GM12878 (cell line): ENCODE results near the gene RASA1. TPM values are rescaled to one million over a fixed set of nuclear protein-coding genes. Genes with fewer than 3 reads are reported as not detected.

Source experiments
- ATAC-seq: fragments of 200-7000 bp; cut with Tn5 transposase; 3 replicates; pipeline ENCODE4 v1.9.1; 2020; ENCODE audit warnings: mild to moderate bottlenecking, moderate library complexity
- BruUV-seq: library from RNA; stranded (reverse); fragments of 400-500 nt; replicated peaks from 2 replicates; lab custom pipeline; 2021; lab: Mats Ljungman, UMichigan
- CTCF ChIA-PET: fragments of 300-600 bp; sonication (Branson Sonifier 250); formaldehyde crosslinking; extraction: SDS; loops from one replicate; lab custom pipeline; 2021; ENCODE audit warnings: inconsistent platforms; lab: Yijun Ruan, JAX
- POLR2A ChIA-PET: fragments of 350-600 bp; formaldehyde crosslinking; extraction: SDS; loops from one replicate; lab custom pipeline; 2021; ENCODE audit warnings: inconsistent platforms; lab: Charles Lee
- RAD21 ChIA-PET: fragments of 300-600 bp; sonication (Branson Sonifier 250); formaldehyde crosslinking; loops from one replicate; lab custom pipeline; 2023; ENCODE audit warnings: antibody characterized with exemption; ENCODE audit not compliant: unreplicated experiment; lab: Charles Lee
- SMC1A ChIA-PET: fragments of 300-600 bp; sonication (Branson Sonifier 250); formaldehyde crosslinking; loops from one replicate; lab custom pipeline; 2023; ENCODE audit not compliant: unreplicated experiment, uncharacterized antibody; lab: Charles Lee
- DNase-seq: peaks from one replicate; pipeline ENCODE4 v3.0.0-alpha.2; 2011; ENCODE audit warnings: low read depth, low spot score
- FAIRE-seq: peaks from 3 replicates; lab custom pipeline; 2011; peaks lifted over from hg19 to GRCh38; lab: Jason Lieb, UNC
- H2AFZ ChIP-seq: 2 replicates; pipeline ENCODE4 v1.6.0; 2011; ENCODE audit warnings: low read depth, low read length, control low read depth; ENCODE audit not compliant: control insufficient read depth
- H3K27ac ChIP-seq: 2 replicates; pipeline ENCODE4 v1.5.1; 2011; ENCODE audit warnings: control low read depth; ENCODE audit not compliant: control insufficient read depth, insufficient read depth
- H3K27me3 ChIP-seq, 2 experiments: replicated peaks in 1 of 2; 2 replicates each; pipeline versions ENCODE4 v1.6.0 to v1.6.1; 2011; ENCODE audit warnings: low read length in 1 of 2; ENCODE audit not compliant: control insufficient read depth in 2 of 2, insufficient read depth in 2 of 2
- H3K36me3 ChIP-seq, 2 experiments: 2 replicates each; pipeline ENCODE4 v1.5.1; 2011; ENCODE audit warnings: low read length in 1 of 2; ENCODE audit not compliant: control insufficient read depth in 2 of 2, insufficient read depth in 2 of 2
- H3K4me1 ChIP-seq: 2 replicates; pipeline ENCODE4 v1.6.1; 2011; ENCODE audit warnings: mild to moderate bottlenecking, low read length, moderate library complexity, mixed read lengths; ENCODE audit not compliant: control insufficient read depth, insufficient read depth
- H3K4me2 ChIP-seq: 2 replicates; pipeline ENCODE4 v1.6.0; 2011; ENCODE audit warnings: control low read depth; ENCODE audit not compliant: control insufficient read depth, insufficient read depth
- H3K4me3 ChIP-seq: fragments of 200-600 bp; sonication (generic); 2 replicates; pipeline ENCODE4 v1.5.1; 2016
- H3K79me2 ChIP-seq: 2 replicates; pipeline ENCODE4 v1.6.0; 2011; ENCODE audit warnings: low read length; ENCODE audit not compliant: control insufficient read depth, insufficient read depth
- H3K9ac ChIP-seq: 2 replicates; pipeline ENCODE4 v1.8.0; 2011; ENCODE audit warnings: low read length, control low read depth, mixed read lengths; ENCODE audit not compliant: control insufficient read depth, insufficient read depth
- H3K9me3 ChIP-seq: replicated peaks from 3 replicates; pipeline ENCODE4 v1.5.1; 2011; ENCODE audit warnings: mild to moderate bottlenecking, low read length; ENCODE audit not compliant: control insufficient read depth, insufficient read depth
- H4K20me1 ChIP-seq: 2 replicates; pipeline ENCODE4 v1.6.0; 2011; ENCODE audit not compliant: control insufficient read depth, insufficient read depth
- ASH2L ChIP-seq: fragments of 300-600, 200-600 bp; sonication (generic); IDR thresholded peaks from 2 replicates; pipeline ENCODE4 v1.6.1; 2017; ENCODE audit warnings: low read depth, mild to moderate bottlenecking, borderline replicate concordance
- CBX3 ChIP-seq: fragments of 200-600 bp; sonication (generic); IDR thresholded peaks from 2 replicates; pipeline ENCODE4 v1.6.1; 2016; ENCODE audit warnings: low read depth, borderline replicate concordance
- EED ChIP-seq: sonication (generic); IDR thresholded peaks from 2 replicates; pipeline ENCODE4 v1.6.1; 2016; ENCODE audit warnings: antibody characterized with exemption, low read depth
- FOXM1 ChIP-seq: IDR thresholded peaks from 2 replicates; pipeline ENCODE4 v1.6.1; 2012; ENCODE audit warnings: low read depth, mild to moderate bottlenecking, inconsistent platforms, low read length, moderate library complexity
- IRF3 ChIP-seq: fragments of 450-650 bp; IDR thresholded peaks from 2 replicates; pipeline ENCODE4 v1.6.1; 2014; ENCODE audit warnings: mild to moderate bottlenecking
- JUND ChIP-seq: IDR thresholded peaks from 2 replicates; pipeline ENCODE4 v1.6.1; 2012; ENCODE audit warnings: low read depth, mild to moderate bottlenecking, low read length, improper control_type of control experiment, moderate library complexity
- KAT2A ChIP-seq: conservative IDR thresholded peaks from 2 replicates; pipeline ENCODE4 v1.6.1; 2011; ENCODE audit warnings: low read depth, low read length; ENCODE audit not compliant: control insufficient read depth
- POLR2A ChIP-seq: IDR thresholded peaks from 2 replicates; pipeline ENCODE4 v1.6.1; 2011; ENCODE audit warnings: low read depth, mild to moderate bottlenecking, low read length
- POLR2AphosphoS2 ChIP-seq: IDR thresholded peaks from 2 replicates; pipeline ENCODE4 v1.6.1; 2011; ENCODE audit warnings: low read depth, mild to moderate bottlenecking, low read length, improper control_type of control experiment, moderate library complexity
- RAD21 ChIP-seq: IDR thresholded peaks from 2 replicates; pipeline ENCODE4 v1.6.1; 2011; ENCODE audit warnings: mild to moderate bottlenecking, low read depth, low read length, moderate library complexity; ENCODE audit not compliant: insufficient read depth
- RELA ChIP-seq: fragments of 450-650 bp; IDR thresholded peaks from 2 replicates; pipeline ENCODE4 v1.8.0; 2014; ENCODE audit warnings: borderline replicate concordance; ENCODE audit not compliant: partially characterized antibody
- SMARCA5 ChIP-seq: fragments of 450-650 bp; IDR thresholded peaks from 2 replicates; pipeline ENCODE4 v1.6.1; 2017; ENCODE audit warnings: mild to moderate bottlenecking
- TBL1XR1 ChIP-seq: IDR thresholded peaks from 2 replicates; pipeline ENCODE4 v1.6.1; 2012; ENCODE audit warnings: low read depth, low read length, improper control_type of control experiment
- USF1 ChIP-seq: IDR thresholded peaks from 2 replicates; pipeline ENCODE4 v1.6.1; 2011; ENCODE audit warnings: borderline replicate concordance, low read depth, mild to moderate bottlenecking, moderate library complexity, mixed read lengths, low read length; ENCODE audit not compliant: insufficient read depth; ENCODE audit errors: extremely low read length
- YBX1 ChIP-seq: fragments of 450-650 bp; IDR thresholded peaks from 2 replicates; pipeline ENCODE4 v1.6.1; 2016; ENCODE audit warnings: antibody characterized with exemption
- in situ Hi-C: fragments of 300-500 bp; cut with MboI; formaldehyde crosslinking; loops from 9 replicates; pipeline ENCODE4 v1.14.3; 2018; ENCODE audit warnings: mixed read lengths
- intact Hi-C: fragments of 100-400 bp; cut with micrococcal nuclease; formaldehyde crosslinking; loops from one replicate; pipeline ENCODE4 v1.14.2; 2022; ENCODE audit not compliant: unreplicated experiment
- polyA plus RNA-seq, 11 experiments: library from polyadenylated mRNA; depleted of rRNA in 4 of 11; unstranded in 6 of 11; stranded (reverse) in 5 of 11; fragments of >200 nt; fragmentation: Nextera tagmentation in 4 of 11; fragmentation: Illumina TruSeq in 1 of 11; extraction: Ambion mirVana in 4 of 11; extraction: Trizol in 1 of 11; gene quantifications; 1 replicate in 1 of 11; 2 replicates in 10 of 11; pipeline versions ENCODE4 v1.2.1 to v1.2.3, GENCODE V29; 2011 to 2016; ENCODE audit warnings: inconsistent platforms in 2 of 11, missing spikeins in 2 of 11, low read depth in 1 of 11
- total RNA-seq, 4 experiments: library from RNA; depleted of rRNA in 3 of 4; stranded (reverse); fragments of >200 nt in 3 of 4; fragmentation: Illumina TruSeq in 1 of 4; extraction: Trizol in 1 of 4; gene quantifications; 2 replicates each; pipeline versions ENCODE4 v1.2.1 to v1.2.3, GENCODE V29; 2013 to 2021
- TF ChIP-seq, protein P1 (sequence below): fragments of 450-650 bp; IDR thresholded peaks from 2 replicates; pipeline ENCODE4 v1.6.1; 2017; ENCODE audit warnings: mild to moderate bottlenecking
- TF ChIP-seq, protein P2 (sequence below): fragments of 150-350 bp; IDR thresholded peaks from 2 replicates; pipeline ENCODE4 v1.6.1; 2014; ENCODE audit warnings: mild to moderate bottlenecking, low read depth, low read length
- TF ChIP-seq, protein P3 (sequence below): IDR thresholded peaks from 2 replicates; pipeline ENCODE4 v1.6.1; 2011; ENCODE audit warnings: borderline replicate concordance, low read depth, mild to moderate bottlenecking, moderate library complexity, low read length; ENCODE audit not compliant: insufficient read depth, poor library complexity, severe bottlenecking

Gene RASA1
- total and polyA plus RNA-seq, 10 of the 15 experiments (the other 5 are each of a cell fraction or from before 2014, with no cell fraction given): 7.8 to 72.3 (median 21.8) TPM

- no TSS peak for BruUV-seq
- H3K79me2 ChIP-seq: peaks cover 54% of the 10 kb centered on the region
- SMC1A ChIA-PET: interaction anchor here (1.0 kb wide), 1 partner anchor 34 kb away, joined by 4 read pairs; no protein-coding TSS in a partner anchor
These were observed 34.4 kb downstream of the RASA1 start for GRCh38 chr5:87302061-87302460.

More at GRCh38 chr5:87302061-87302460, 34.4 kb downstream of the RASA1 start:
- Histone ChIP-seq H3K4me3 (no peak overlapping the region), H3K27me3 (no peaks in the 10 kb centered on the region)
- ChIA-PET CTCF (interaction anchor here (1.2 to 1.3 kb wide), 2 partner anchors 179 to 232 kb away, joined by 3 to 4 read pairs; no protein-coding TSS in a partner anchor), POLR2A (no interaction called here)
- no peak for DNase-seq
- in situ Hi-C loops: no loop called here
- TF ChIP-seq, protein P1, sequence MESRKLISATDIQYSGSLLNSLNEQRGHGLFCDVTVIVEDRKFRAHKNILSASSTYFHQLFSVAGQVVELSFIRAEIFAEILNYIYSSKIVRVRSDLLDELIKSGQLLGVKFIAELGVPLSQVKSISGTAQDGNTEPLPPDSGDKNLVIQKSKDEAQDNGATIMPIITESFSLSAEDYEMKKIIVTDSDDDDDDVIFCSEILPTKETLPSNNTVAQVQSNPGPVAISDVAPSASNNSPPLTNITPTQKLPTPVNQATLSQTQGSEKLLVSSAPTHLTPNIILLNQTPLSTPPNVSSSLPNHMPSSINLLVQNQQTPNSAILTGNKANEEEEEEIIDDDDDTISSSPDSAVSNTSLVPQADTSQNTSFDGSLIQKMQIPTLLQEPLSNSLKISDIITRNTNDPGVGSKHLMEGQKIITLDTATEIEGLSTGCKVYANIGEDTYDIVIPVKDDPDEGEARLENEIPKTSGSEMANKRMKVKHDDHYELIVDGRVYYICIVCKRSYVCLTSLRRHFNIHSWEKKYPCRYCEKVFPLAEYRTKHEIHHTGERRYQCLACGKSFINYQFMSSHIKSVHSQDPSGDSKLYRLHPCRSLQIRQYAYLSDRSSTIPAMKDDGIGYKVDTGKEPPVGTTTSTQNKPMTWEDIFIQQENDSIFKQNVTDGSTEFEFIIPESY: no peak
- TF ChIP-seq POLR2A: no peak
- TF ChIP-seq SMARCA5: no peak
- TF ChIP-seq KAT2A: no peak
- TF ChIP-seq USF1: no peak
- TF ChIP-seq, protein P2, sequence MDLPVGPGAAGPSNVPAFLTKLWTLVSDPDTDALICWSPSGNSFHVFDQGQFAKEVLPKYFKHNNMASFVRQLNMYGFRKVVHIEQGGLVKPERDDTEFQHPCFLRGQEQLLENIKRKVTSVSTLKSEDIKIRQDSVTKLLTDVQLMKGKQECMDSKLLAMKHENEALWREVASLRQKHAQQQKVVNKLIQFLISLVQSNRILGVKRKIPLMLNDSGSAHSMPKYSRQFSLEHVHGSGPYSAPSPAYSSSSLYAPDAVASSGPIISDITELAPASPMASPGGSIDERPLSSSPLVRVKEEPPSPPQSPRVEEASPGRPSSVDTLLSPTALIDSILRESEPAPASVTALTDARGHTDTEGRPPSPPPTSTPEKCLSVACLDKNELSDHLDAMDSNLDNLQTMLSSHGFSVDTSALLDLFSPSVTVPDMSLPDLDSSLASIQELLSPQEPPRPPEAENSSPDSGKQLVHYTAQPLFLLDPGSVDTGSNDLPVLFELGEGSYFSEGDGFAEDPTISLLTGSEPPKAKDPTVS: no peak
- TF ChIP-seq TBL1XR1: no peak
- TF ChIP-seq, protein P3, sequence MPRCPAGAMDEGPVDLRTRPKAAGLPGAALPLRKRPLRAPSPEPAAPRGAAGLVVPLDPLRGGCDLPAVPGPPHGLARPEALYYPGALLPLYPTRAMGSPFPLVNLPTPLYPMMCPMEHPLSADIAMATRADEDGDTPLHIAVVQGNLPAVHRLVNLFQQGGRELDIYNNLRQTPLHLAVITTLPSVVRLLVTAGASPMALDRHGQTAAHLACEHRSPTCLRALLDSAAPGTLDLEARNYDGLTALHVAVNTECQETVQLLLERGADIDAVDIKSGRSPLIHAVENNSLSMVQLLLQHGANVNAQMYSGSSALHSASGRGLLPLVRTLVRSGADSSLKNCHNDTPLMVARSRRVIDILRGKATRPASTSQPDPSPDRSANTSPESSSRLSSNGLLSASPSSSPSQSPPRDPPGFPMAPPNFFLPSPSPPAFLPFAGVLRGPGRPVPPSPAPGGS: no peak
- no peak for TF ChIP-seq CBX3
- no peak for TF ChIP-seq RELA
- no peak for TF ChIP-seq FOXM1
- no peak for TF ChIP-seq JUND
- no peak for TF ChIP-seq EED
- no peak for TF ChIP-seq ASH2L
- no peak for TF ChIP-seq POLR2AphosphoS2
- TF ChIP-seq IRF3: no peak
- no peak for TF ChIP-seq RAD21
- no peak for TF ChIP-seq YBX1
- TF ChIP-seq, all 136 proteins: peak for 0
- no peak overlapping the region for H3K9ac ChIP-seq
- no peak for ATAC-seq
- no peaks in the 10 kb centered on the region for H4K20me1 ChIP-seq
- FAIRE-seq: no peak
- peaks cover 6% of the 10 kb centered on the region; the same call in 1 of the 2 replicates for H3K4me1 ChIP-seq
- intact Hi-C loops: no loop called here
- no peak overlapping the region for H2AFZ ChIP-seq
- no peak overlapping the region for H3K27ac ChIP-seq
- peaks cover 11% of the 10 kb centered on the region for H3K9me3 ChIP-seq
- H3K36me3 ChIP-seq: peaks cover 3 to 23% of the 10 kb centered on the region in 2 experiments; a peak in 3 of 4 replicates
- RAD21 ChIA-PET: no interaction called here
- no peak overlapping the region for H3K4me2 ChIP-seq
